HepG2 (cell line): ENCODE data around the gene ITGB3. TPM values are rescaled to one million over a fixed set of nuclear protein-coding genes. Genes with fewer than 3 reads are reported as not detected.
"Not testable (repeated sequence)": the region's sequence is repeated elsewhere in the genome, so short reads cannot be mapped to it uniquely, and the experiment has no call there.

Experiments
- ATAC-seq: fragments of 200-7000 bp; cut with Tn5 transposase; 3 replicates; pipeline ENCODE4 v1.9.1; 2020; ENCODE audit warnings: mild to moderate bottlenecking, moderate library complexity
- BruUV-seq: library from RNA; stranded (reverse); fragments of 400-500 nt; replicated peaks from 2 replicates; lab custom pipeline; 2021; lab: Mats Ljungman, UMichigan
- CTCF ChIA-PET: fragments of 300-600 bp; formaldehyde crosslinking; extraction: SDS; loops from one replicate; lab custom pipeline; 2021; ENCODE audit warnings: low total read pairs, inconsistent platforms, low intra/inter-chr PET ratio; lab: Yijun Ruan, JAX
- POLR2A ChIA-PET: fragments of 350-600 bp; sonication (Branson Sonifier 250); formaldehyde crosslinking; loops from one replicate; lab custom pipeline; 2020; ENCODE audit warnings: antibody characterized with exemption, inconsistent platforms; lab: Yijun Ruan, JAX
- DNase-seq: peaks from one replicate; pipeline ENCODE4 v3.0.0-alpha.2; 2015; ENCODE audit warnings: low spot score
- FAIRE-seq: peaks from 3 replicates; lab custom pipeline; 2011; peaks lifted over from hg19 to GRCh38; lab: Jason Lieb, UNC
- H2AFZ ChIP-seq: one replicate; pipeline ENCODE4 v1.6.1; 2011; ENCODE audit warnings: low read length, inconsistent platforms
- H3K27ac ChIP-seq: fragments of 300-600 bp; 3 replicates; pipeline ENCODE4 v1.8.0; 2011; ENCODE audit warnings: mixed run types, mild to moderate bottlenecking, mixed read lengths, low read length, inconsistent platforms; ENCODE audit not compliant: insufficient read depth; ENCODE audit errors: extremely low read length
- H3K27me3 ChIP-seq, 2 experiments: fragments of 200-600 bp in 1 of 2; 2 replicates in 1 of 2; 3 replicates in 1 of 2; pipeline versions ENCODE4 v1.6.0 to v1.8.0; 2011; ENCODE audit warnings: low read length in 2 of 2, mild to moderate bottlenecking in 2 of 2, moderate library complexity in 2 of 2, inconsistent platforms in 1 of 2; ENCODE audit not compliant: insufficient read depth in 2 of 2, control insufficient read depth in 1 of 2
- H3K36me3 ChIP-seq, 2 experiments: fragments of 200-600 bp in 1 of 2; replicated peaks in 1 of 2; 2 replicates in 1 of 2; 3 replicates in 1 of 2; pipeline versions ENCODE4 v1.5.1 to v1.8.0; 2011; ENCODE audit warnings: low read length in 2 of 2, inconsistent platforms in 1 of 2; ENCODE audit not compliant: insufficient read depth in 2 of 2, control insufficient read depth in 1 of 2
- H3K4me1 ChIP-seq: 2 replicates; pipeline ENCODE4 v1.5.1; 2012; ENCODE audit warnings: low read length, inconsistent platforms; ENCODE audit not compliant: insufficient read depth
- H3K4me2 ChIP-seq: 2 replicates; pipeline ENCODE4 v1.6.0; 2011; ENCODE audit warnings: low read depth, low read length, inconsistent platforms
- H3K4me3 ChIP-seq, 3 experiments: fragments of 200-600 bp in 1 of 3; sonication (generic), shearing (Covaris generic) in 1 of 3; replicated peaks in 1 of 3; 2 replicates each; pipeline ENCODE4 v1.5.1; 2011 to 2016; ENCODE audit warnings: low read length in 3 of 3, inconsistent platforms in 2 of 3, low read depth in 2 of 3, mild to moderate bottlenecking in 2 of 3, control low read depth in 1 of 3, mixed read lengths in 1 of 3; ENCODE audit not compliant: insufficient read depth in 1 of 3
- H3K79me2 ChIP-seq: one replicate; pipeline ENCODE4 v1.6.1; 2011; ENCODE audit warnings: low read length, inconsistent platforms; ENCODE audit not compliant: insufficient read depth
- H3K9ac ChIP-seq: 2 replicates; pipeline ENCODE4 v1.6.0; 2011; ENCODE audit warnings: mild to moderate bottlenecking, low read depth, low read length, inconsistent platforms; ENCODE audit not compliant: insufficient read depth
- H3K9me3 ChIP-seq: 2 replicates; pipeline ENCODE4 v1.5.1; 2012; ENCODE audit warnings: mild to moderate bottlenecking, low read length
- H4K20me1 ChIP-seq: 2 replicates; pipeline ENCODE4 v1.6.0; 2011; ENCODE audit warnings: inconsistent platforms, mild to moderate bottlenecking, low read length, moderate library complexity; ENCODE audit not compliant: insufficient read depth
- ISX ChIP-seq: sonication (generic); formaldehyde crosslinking; conservative IDR thresholded peaks from 2 replicates; pipeline ENCODE4 v1.5.0; 2020; ENCODE audit warnings: missing genetic modification reagents
- MAFF ChIP-seq: IDR thresholded peaks from 2 replicates; pipeline ENCODE4 v1.6.1; 2011; ENCODE audit warnings: low read depth, low read length, improper control_type of control experiment
- TCF7 ChIP-seq: sonication (generic); IDR thresholded peaks from 2 replicates; pipeline ENCODE4 v1.6.1; 2016; ENCODE audit warnings: antibody characterized with exemption, low read depth
- ZFP62 ChIP-seq: sonication (generic); formaldehyde crosslinking; IDR thresholded peaks from 2 replicates; pipeline ENCODE4 v1.4.0; 2020; ENCODE audit warnings: missing genetic modification reagents
- WGBS: methylation state at CpG from one replicate; pipeline ENCODE4 v1.1.6; 2017; ENCODE audit warnings: low lambda C conversion rate; 5-methylcytosine and 5-hydroxymethylcytosine counted together
- in situ Hi-C: cut with HindIII; loops from 2 replicates; pipeline ENCODE4 v1.10.0; 2017; ENCODE audit warnings: low pct_unique_long_range_greater_than_20kb; ENCODE audit not compliant: extremely low pct_ligation_motif_present
- intact Hi-C: fragments of 100-400 bp; cut with micrococcal nuclease; formaldehyde crosslinking; loops from one replicate; pipeline ENCODE4 v1.10.0; 2022; ENCODE audit not compliant: unreplicated experiment
- polyA plus RNA-seq, 8 experiments: library from polyadenylated mRNA; depleted of rRNA in 3 of 8; stranded (reverse) in 7 of 8; unstranded in 1 of 8; fragments of >200 nt; fragmentation: Illumina TruSeq in 4 of 8; extraction: Trizol in 4 of 8; gene quantifications; 2 replicates each; pipeline versions ENCODE4 v1.2.1 to v1.2.3, GENCODE V29; 2011 to 2016; ENCODE audit warnings: low read depth in 4 of 8, missing spikeins in 1 of 8, mixed read lengths in 1 of 8; ENCODE audit not compliant: insufficient read depth in 1 of 8
- total RNA-seq, 5 experiments: library from RNA; depleted of rRNA; stranded (reverse); fragments of >200 nt; fragmentation: Illumina TruSeq; extraction: Trizol; gene quantifications; 2 replicates each; pipeline ENCODE4 v1.2.3, GENCODE V29; 2016; ENCODE audit warnings: low read depth in 1 of 5
- TF ChIP-seq, protein P1 (sequence below): IDR thresholded peaks from 2 replicates; pipeline ENCODE4 v1.6.1; 2018; ENCODE audit warnings: missing genetic modification reagents

Gene ITGB3
- total and polyA plus RNA-seq, 2 of the 13 experiments (the other 11 are each of a cell fraction or from before 2014, with no cell fraction given) = 0.09 to 0.31 TPM

DNA sequence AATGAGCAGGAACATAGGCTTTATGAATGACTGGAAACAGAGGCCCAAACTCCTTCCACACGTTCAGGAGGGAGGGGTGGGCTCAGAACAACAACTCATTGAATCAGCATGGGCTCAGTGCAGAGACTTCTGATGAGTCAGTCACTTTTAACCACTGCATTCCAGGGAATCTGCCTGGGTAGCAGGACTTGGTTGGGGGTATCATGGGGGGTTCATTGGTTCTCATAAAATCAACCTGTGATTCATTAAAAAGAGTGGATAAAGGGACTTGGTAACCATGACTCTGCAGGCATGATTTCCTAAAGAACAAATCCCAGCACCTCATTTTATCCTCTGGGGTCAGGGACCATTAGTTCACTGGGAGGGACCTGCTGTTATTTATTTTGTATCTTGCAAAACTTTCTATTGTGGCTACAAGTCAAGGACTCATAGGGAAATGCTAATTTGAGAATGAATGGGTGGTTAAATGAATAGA, 13.8 kb downstream of the ITGB3 start (continued):
- TF ChIP-seq, protein P1, sequence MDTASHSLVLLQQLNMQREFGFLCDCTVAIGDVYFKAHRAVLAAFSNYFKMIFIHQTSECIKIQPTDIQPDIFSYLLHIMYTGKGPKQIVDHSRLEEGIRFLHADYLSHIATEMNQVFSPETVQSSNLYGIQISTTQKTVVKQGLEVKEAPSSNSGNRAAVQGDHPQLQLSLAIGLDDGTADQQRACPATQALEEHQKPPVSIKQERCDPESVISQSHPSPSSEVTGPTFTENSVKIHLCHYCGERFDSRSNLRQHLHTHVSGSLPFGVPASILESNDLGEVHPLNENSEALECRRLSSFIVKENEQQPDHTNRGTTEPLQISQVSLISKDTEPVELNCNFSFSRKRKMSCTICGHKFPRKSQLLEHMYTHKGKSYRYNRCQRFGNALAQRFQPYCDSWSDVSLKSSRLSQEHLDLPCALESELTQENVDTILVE (CRISPR knock-in tag) = no peak
- no peak for TF ChIP-seq TCF7
- peak; percentile 36; the same call in 1 of the 2 replicates for TF ChIP-seq MAFF
- TF ChIP-seq ZFP62 (CRISPR knock-in tag) = no peak

DNA sequence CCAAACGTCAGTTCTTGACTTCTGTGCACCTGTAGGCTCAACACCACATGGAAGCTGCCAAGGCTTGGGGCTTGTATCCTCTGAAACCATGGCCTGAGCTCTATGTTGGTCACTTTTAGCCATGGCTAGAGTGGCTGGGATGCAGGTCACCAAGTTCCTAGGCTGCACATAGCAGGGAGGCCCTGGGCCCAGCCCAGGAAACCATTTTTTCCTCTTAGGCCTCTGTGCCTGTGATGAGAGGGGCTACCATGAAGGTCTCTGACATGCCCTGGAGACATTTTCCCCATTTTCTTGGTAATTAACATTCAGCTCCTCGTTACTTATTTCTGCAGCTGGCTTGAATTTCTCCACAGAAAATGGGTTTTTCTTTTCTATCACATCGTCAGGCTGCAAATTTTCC, 15.3 kb downstream of the ITGB3 start:
- 25% methylated on average over 3 of the region's 3 CpGs for WGBS
- H3K4me1 ChIP-seq = peaks cover 26% of the 10 kb centered on the region
- DNase-seq, H3K9ac ChIP-seq, FAIRE-seq, H3K9me3 ChIP-seq, H3K4me3 ChIP-seq, in situ Hi-C loops, H3K27me3 ChIP-seq, ATAC-seq, H3K36me3 ChIP-seq, H2AFZ ChIP-seq, BruUV-seq, H3K4me2 ChIP-seq, H4K20me1 ChIP-seq, H3K27ac ChIP-seq, intact Hi-C loops, H3K79me2 ChIP-seq, CTCF ChIA-PET: not testable (repeated sequence)
- POLR2A ChIA-PET = interaction anchor here (1.3 kb wide), 1 partner anchor 17 kb away, joined by 3 read pairs; no protein-coding TSS in a partner anchor
- TF ChIP-seq ISX (CRISPR knock-in tag) = 0 out of 2 replicates have a peak, but pooled peaks have one; percentile 22

DNA sequence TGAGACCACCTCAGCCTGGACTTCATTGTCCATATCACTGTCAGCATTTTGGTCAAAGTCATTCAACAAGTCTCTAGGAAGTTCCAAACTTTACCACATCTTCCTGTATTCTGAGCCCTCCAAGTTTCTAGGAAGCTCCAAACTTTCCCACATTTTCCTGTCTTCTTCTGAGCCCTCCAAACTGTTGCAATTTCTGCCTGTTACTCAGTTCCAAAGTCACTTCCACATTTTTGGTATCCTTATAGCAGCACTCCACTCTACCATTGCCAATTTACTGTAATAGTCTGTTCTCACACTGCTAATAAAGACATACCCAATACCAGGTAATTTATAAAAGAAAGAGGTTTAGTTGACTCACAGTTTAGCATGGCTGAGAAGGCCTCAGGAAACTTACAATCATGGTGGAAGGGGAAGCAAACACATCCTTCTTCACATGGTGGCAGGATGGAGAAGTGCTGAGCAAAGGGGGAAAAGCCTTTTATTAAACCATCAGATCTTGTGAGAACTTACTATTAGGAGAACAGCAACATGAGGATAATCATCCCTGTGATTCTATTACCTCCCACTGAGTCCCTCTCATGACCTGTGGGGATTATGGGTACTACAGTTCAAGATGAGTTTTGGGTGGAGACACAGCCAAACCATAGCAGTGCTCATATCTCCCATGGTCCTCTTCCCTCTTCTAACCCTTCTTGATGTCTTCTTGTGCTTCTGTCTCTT, 16.1 kb downstream of the ITGB3 start:
- H3K4me3 ChIP-seq, BruUV-seq, intact Hi-C loops, H3K36me3 ChIP-seq, FAIRE-seq, H3K9ac ChIP-seq, in situ Hi-C loops, ATAC-seq, CTCF ChIA-PET, H4K20me1 ChIP-seq, H2AFZ ChIP-seq, H3K27me3 ChIP-seq, DNase-seq, H3K79me2 ChIP-seq, H3K9me3 ChIP-seq, H3K27ac ChIP-seq, H3K4me2 ChIP-seq: not testable (repeated sequence)
- peaks cover 26% of the 10 kb centered on the region for H3K4me1 ChIP-seq
- POLR2A ChIA-PET = interaction anchor here (1.3 kb wide), 1 partner anchor 18 kb away, joined by 3 read pairs; no protein-coding TSS in a partner anchor
